Thymus (tissue), 11 donors: Measurements from ENCODE around the gene FBXO3. TPM values are rescaled to one million over a fixed set of nuclear protein-coding genes. Genes with fewer than 3 reads are reported as not detected.
"Not testable (repeated sequence)": the region's sequence is repeated elsewhere in the genome, so short reads cannot be mapped to it uniquely, and the experiment has no call there.

Experiments used
- DNase-seq, 9 donors: peaks; one replicate each; pipeline ENCODE4 v3.0.0-alpha.2; 2013; ENCODE audit warnings: low spot score in 9 of 9, low read depth in 6 of 9, missing footprints in 1 of 9
- H3K27ac ChIP-seq, 2 donors: one replicate each; pipeline ENCODE4 v1.5.1; 2013; ENCODE audit warnings: control low read depth in 1 of 2, low read depth in 1 of 2, low read length in 1 of 2, mild to moderate bottlenecking in 1 of 2, moderate library complexity in 1 of 2
- H3K27me3 ChIP-seq, 2 donors: one replicate each; pipeline ENCODE4 v1.5.1; 2013; ENCODE audit warnings: low read length in 1 of 2; ENCODE audit not compliant: control insufficient read depth in 2 of 2, insufficient read depth in 1 of 2
- H3K36me3 ChIP-seq, 2 donors: one replicate each; pipeline ENCODE4 v1.5.1; 2013; ENCODE audit warnings: low read length in 1 of 2, mild to moderate bottlenecking in 1 of 2, moderate library complexity in 1 of 2; ENCODE audit not compliant: control insufficient read depth in 2 of 2, insufficient read depth in 2 of 2
- H3K4me1 ChIP-seq, 2 donors: one replicate each; pipeline ENCODE4 v1.5.1; 2013; ENCODE audit warnings: low read length in 2 of 2; ENCODE audit not compliant: control insufficient read depth in 2 of 2, insufficient read depth in 2 of 2
- H3K4me3 ChIP-seq, 2 donors: one replicate each; pipeline ENCODE4 v1.5.1; 2013; ENCODE audit warnings: low read length in 2 of 2, control low read depth in 1 of 2, mild to moderate bottlenecking in 1 of 2
- H3K9me3 ChIP-seq, 2 donors: one replicate each; pipeline ENCODE4 v1.5.1; 2013; ENCODE audit warnings: low read length in 1 of 2, mild to moderate bottlenecking in 1 of 2; ENCODE audit not compliant: control insufficient read depth in 2 of 2, insufficient read depth in 1 of 2
- WGBS: extraction: QIAGEN DNeasy Blood & Tissue Kit; methylation state at CpG from one replicate; pipeline ENCODE4 v1.1.7; 2013; 5-methylcytosine and 5-hydroxymethylcytosine counted together
- polyA plus RNA-seq: library from polyadenylated mRNA; stranded (reverse); fragments of 200-250 nt; gene quantifications from one replicate; pipeline ENCODE4 v1.2.3, GENCODE V29; 2013
- total RNA-seq: library from RNA; stranded (reverse); fragments of 120-200 nt; gene quantifications from one replicate; pipeline ENCODE4 v1.2.4, GENCODE V29; 2013
- donor health status: healthy.

The FBXO3 gene
- total and polyA plus RNA-seq, 2 donors: 32.9 to 33.9 TPM

GRCh38 chr11:33735271-33736147, 38.8 kb downstream of the FBXO3 start:
- Histone ChIP-seq H3K9me3 (no peaks in the 10 kb centered on the region), H3K4me1 (peaks cover 18 to 21% of the 10 kb centered on the region in 2 donors), H3K27me3 (peaks cover 0 to 4% of the 10 kb centered on the region in 2 donors), H3K27ac (peak overlapping the region; percentile 73 to 88), H3K4me3 (peak overlapping the region; percentile 86 to 90), H3K36me3 (peaks cover 4% of the 10 kb centered on the region in 2 donors)
- DNase-seq: peak in 1 of 9 donors; percentile 61
- WGBS: 1% methylated on average over 53 of the region's 53 CpGs

GRCh38 chr11:33734441-33735270, 39.7 kb downstream of the FBXO3 start:
- DNase-seq: peak in 1 of 9 donors; percentile 57
- peaks cover 18 to 21% of the 10 kb centered on the region in 2 donors for H3K4me1 ChIP-seq

GRCh38 chr11:33733980-33734379, 40.3 kb downstream of the FBXO3 start:
- H3K27ac ChIP-seq: no peak overlapping the region
- WGBS: 94% methylated on average over 7 of the region's 7 CpGs
- peaks cover 4% of the 10 kb centered on the region in 2 donors for H3K36me3 ChIP-seq
- peak overlapping the region; percentile 86 to 90 for H3K4me3 ChIP-seq
- H3K9me3 ChIP-seq: no peaks in the 10 kb centered on the region
- H3K27me3 ChIP-seq: peaks cover 0 to 4% of the 10 kb centered on the region in 2 donors
- DNase-seq: no peak
- H3K4me1 ChIP-seq: peaks cover 18 to 21% of the 10 kb centered on the region in 2 donors

More at GRCh38 chr11:33734441-33735270, 39.7 kb downstream of the FBXO3 start:
- WGBS: 46% methylated on average over 15 of the region's 15 CpGs
- peak overlapping the region; percentile 86 to 90 for H3K4me3 ChIP-seq
- peak overlapping the region in 1 of 2 donors; percentile 36 for H3K27ac ChIP-seq
- peaks cover 0 to 4% of the 10 kb centered on the region in 2 donors for H3K27me3 ChIP-seq
- no peaks in the 10 kb centered on the region for H3K9me3 ChIP-seq
- H3K36me3 ChIP-seq: peaks cover 4% of the 10 kb centered on the region in 2 donors

GRCh38 chr11:33731723-33732531, 42.4 kb downstream of the FBXO3 start:
- no peak for DNase-seq

GRCh38 chr11:33730716-33731115, 43.6 kb downstream of the FBXO3 start:
- Histone ChIP-seq H3K36me3 (peaks cover 4% of the 10 kb centered on the region in 2 donors), H3K4me1 (peaks cover 17 to 18% of the 10 kb centered on the region in 2 donors), H3K27me3 (no peaks in the 10 kb centered on the region), H3K4me3 (no peak overlapping the region), H3K9me3 (no peaks in the 10 kb centered on the region), H3K27ac (no peak overlapping the region)
- DNase-seq: no peak
- WGBS: 93% methylated on average over 7 of the region's 7 CpGs

More at GRCh38 chr11:33731723-33732531, 42.4 kb downstream of the FBXO3 start:
- peaks cover 4% of the 10 kb centered on the region in 2 donors for H3K36me3 ChIP-seq
- peaks cover 0 to 4% of the 10 kb centered on the region in 2 donors for H3K27me3 ChIP-seq
- H3K4me3 ChIP-seq: no peak overlapping the region
- peaks cover 18 to 21% of the 10 kb centered on the region in 2 donors for H3K4me1 ChIP-seq
- peak overlapping the region in 1 of 2 donors; percentile 42 for H3K27ac ChIP-seq
- H3K9me3 ChIP-seq: no peaks in the 10 kb centered on the region
- WGBS: 72% methylated on average over 9 of the region's 9 CpGs

- H3K4me1 ChIP-seq: peaks cover 16 to 17% of the 10 kb centered on the region in 2 donors
- H3K27ac ChIP-seq, H3K36me3 ChIP-seq, H3K27me3 ChIP-seq, DNase-seq, H3K9me3 ChIP-seq, H3K4me3 ChIP-seq: not testable (repeated sequence)
- 84% methylated on average over 5 of the region's 5 CpGs for WGBS
Observed at GRCh38 chr11:33729072-33729664, 45.2 kb downstream of the FBXO3 start.

- H3K36me3 ChIP-seq, DNase-seq, H3K4me3 ChIP-seq, H3K27ac ChIP-seq, H3K9me3 ChIP-seq, H3K27me3 ChIP-seq: not testable (repeated sequence)
- 68% methylated on average over 1 of the region's 1 CpG for WGBS
- H3K4me1 ChIP-seq: peaks cover 26 to 29% of the 10 kb centered on the region in 2 donors
Observed at GRCh38 chr11:33727539-33727938, 46.8 kb downstream of the FBXO3 start.

- Histone ChIP-seq H3K27me3 (no peaks in the 10 kb centered on the region), H3K4me1 (peaks cover 39 to 43% of the 10 kb centered on the region in 2 donors), H3K9me3 (no peaks in the 10 kb centered on the region), H3K4me3 (no peak overlapping the region), H3K36me3 (peaks cover 4 to 13% of the 10 kb centered on the region in 2 donors), H3K27ac (no peak overlapping the region)
- WGBS: 89% methylated on average over 5 of the region's 5 CpGs
- DNase-seq: no peak
Observed at GRCh38 chr11:33725496-33725895, 48.8 kb downstream of the FBXO3 start.
